ENCODE data around the gene LRRC14B. TPM values are rescaled to one million over a fixed set of nuclear protein-coding genes. Genes with fewer than 3 reads are reported as not detected.
"Not testable (repeated sequence)": the region's sequence is repeated elsewhere in the genome, so short reads cannot be mapped to it uniquely, and the experiment has no call there.

The LRRC14B gene
- total and polyA plus RNA-seq, 2 experiments from 2014 or later: not detected

- Histone ChIP-seq H3K9me2 (ENCODE audit: insufficient read depth) (no peaks in the 10 kb centered on the region), H3K36me3 (ENCODE audit: low read depth) (no peaks in the 10 kb centered on the region), H3K27me3 (replicated peaks; ENCODE audit: insufficient read depth) (no peaks in the 10 kb centered on the region), H4K20me1 (ENCODE audit: insufficient read depth) (0 out of 2 replicates have a peak, but pooled peaks cover 4% of the 10 kb centered on the region), H2AFZ (no peak overlapping the region), H3K27ac (no peak overlapping the region), H3K4me3 (no peak overlapping the region), H3K4me2 (ENCODE audit: unreplicated experiment) (no peak overlapping the region), H3F3A (ENCODE audit: insufficient read depth) (peaks cover 11% of the 10 kb centered on the region; the same call in 1 of the 2 replicates), H3K9ac (no peak overlapping the region), H3K79me2 (ENCODE audit: insufficient read depth) (peaks cover 51% of the 10 kb centered on the region), H3K4me1 (ENCODE audit: insufficient read depth) (peaks cover 8% of the 10 kb centered on the region), H3K9me3 (ENCODE audit: low read depth) (no peaks in the 10 kb centered on the region)
- WGBS, 2 experiments (ENCODE audit: low coverage in 1 of 2, low lambda C conversion rate in 2 of 2, missing lambda C conversion rate in 2 of 2): 91% methylated on average over 12 of the region's 12 CpGs
- DNase-seq: no peak
- TF ChIP-seq EZH2 (IDR thresholded peaks at IDR 0.05; ENCODE audit: insufficient read depth, poor library complexity, severe bottlenecking) (no peak), EZH2phosphoT487 (IDR thresholded peaks at IDR 0.05; ENCODE audit: insufficient read depth, low read depth) (no peak)
- in situ Hi-C loops (cut with MboI): no loop called here
Measured at GRCh38 chr5:213803-214395, 22.6 kb downstream of the LRRC14B start.

- Histone ChIP-seq H3K9ac (peak overlapping the region; percentile 47), H3K4me1 (ENCODE audit: insufficient read depth) (peaks cover 12% of the 10 kb centered on the region), H3K4me2 (ENCODE audit: unreplicated experiment) (peak overlapping the region; percentile 85), H3F3A (ENCODE audit: insufficient read depth) (peaks cover 15% of the 10 kb centered on the region; the same call in 1 of the 2 replicates), H3K27ac (peak overlapping the region; percentile 79), H3K4me3 (peak overlapping the region; percentile 59), H3K79me2 (ENCODE audit: insufficient read depth) (peaks cover 55% of the 10 kb centered on the region)
- DNase-seq: peak; percentile 65
- H3K9me3 ChIP-seq (ENCODE audit: low read depth); H2AFZ ChIP-seq; H3K9me2 ChIP-seq (ENCODE audit: insufficient read depth); H3K36me3 ChIP-seq (ENCODE audit: low read depth); in situ Hi-C loops (cut with MboI); H4K20me1 ChIP-seq (ENCODE audit: insufficient read depth); H3K27me3 ChIP-seq (replicated peaks; ENCODE audit: insufficient read depth): not testable (repeated sequence)
- WGBS, 2 experiments (ENCODE audit: low coverage in 1 of 2, low lambda C conversion rate in 2 of 2, missing lambda C conversion rate in 2 of 2): 20 to 29% methylated on average over 2 of the region's 2 CpGs
Measured at GRCh38 chr5:215256-215655, 24.0 kb downstream of the LRRC14B start.

GRCh38 chr5:216076-216475, 24.8 kb downstream of the LRRC14B start:
- H3K79me2 ChIP-seq (ENCODE audit: insufficient read depth): peaks cover 61% of the 10 kb centered on the region
- WGBS, 2 experiments (ENCODE audit: low coverage in 1 of 2, low lambda C conversion rate in 2 of 2, missing lambda C conversion rate in 2 of 2): 96% methylated on average over 8 to 10 of the region's 10 CpGs

GRCh38 chr5:217494-218456, 26.5 kb downstream of the LRRC14B start, which contains the start of the genes CCDC127 and SDHA:
TSS of gene CCDC127 (minus strand) at chr5:218153. CDS start at chr5:216849, 1,304 bp downstream.
TSS of gene SDHA (plus strand) at chr5:218320. CDS start at chr5:218356, 36 bp downstream.
- peak; percentile 97 for DNase-seq
- H3K9me2 ChIP-seq (ENCODE audit: insufficient read depth); H3K36me3 ChIP-seq (ENCODE audit: low read depth); in situ Hi-C loops (cut with MboI); H3K9me3 ChIP-seq (ENCODE audit: low read depth); H3K27me3 ChIP-seq (replicated peaks; ENCODE audit: insufficient read depth): not testable (repeated sequence)
- H3K27ac ChIP-seq: peak within 1 kb of the TSS; percentile 60
- peak within 1 kb of the TSS; percentile 98 for H3K4me2 ChIP-seq (ENCODE audit: unreplicated experiment)
- H4K20me1 ChIP-seq (ENCODE audit: insufficient read depth): peaks cover 13% of the 10 kb centered on the region; the same call in 1 of the 2 replicates
- 3 to 4% methylated on average over 57 to 60 of the region's 75 CpGs for WGBS, 2 experiments (ENCODE audit: low coverage in 1 of 2, low lambda C conversion rate in 2 of 2, missing lambda C conversion rate in 2 of 2)
- peaks cover 20% of the 10 kb centered on the region for H3F3A ChIP-seq (ENCODE audit: insufficient read depth)
- peak within 1 kb of the TSS; percentile 94 for H3K4me3 ChIP-seq
- H2AFZ ChIP-seq: peak within 1 kb of the TSS; percentile 89
- peak within 1 kb of the TSS; percentile 89 for H3K9ac ChIP-seq
- peaks cover 78% of the 10 kb centered on the region for H3K79me2 ChIP-seq (ENCODE audit: insufficient read depth)
- H3K4me1 ChIP-seq (ENCODE audit: insufficient read depth): peaks cover 20% of the 10 kb centered on the region

More at GRCh38 chr5:216076-216475, 24.8 kb downstream of the LRRC14B start:
- H2AFZ ChIP-seq; H3K9me2 ChIP-seq (ENCODE audit: insufficient read depth); H3K4me3 ChIP-seq; DNase-seq; H3K9ac ChIP-seq; H3K27me3 ChIP-seq (replicated peaks; ENCODE audit: insufficient read depth); H3K4me2 ChIP-seq (ENCODE audit: unreplicated experiment); H3K27ac ChIP-seq; H4K20me1 ChIP-seq (ENCODE audit: insufficient read depth); in situ Hi-C loops (cut with MboI); H3K9me3 ChIP-seq (ENCODE audit: low read depth); H3K36me3 ChIP-seq (ENCODE audit: low read depth): not testable (repeated sequence)
- peaks cover 16% of the 10 kb centered on the region for H3K4me1 ChIP-seq (ENCODE audit: insufficient read depth)
- H3F3A ChIP-seq (ENCODE audit: insufficient read depth): peaks cover 15% of the 10 kb centered on the region; the same call in 1 of the 2 replicates
